ENCODE measurements around the gene CDH23. TPM values are rescaled to one million over a fixed set of nuclear protein-coding genes. Genes with fewer than 3 reads are reported as not detected.

CDH23 gene
- total and polyA plus RNA-seq, 2 of the 8 experiments (the other 6 are each of a cell fraction or from before 2014, with no cell fraction given) = 1.9 to 4.9 TPM

DNA sequence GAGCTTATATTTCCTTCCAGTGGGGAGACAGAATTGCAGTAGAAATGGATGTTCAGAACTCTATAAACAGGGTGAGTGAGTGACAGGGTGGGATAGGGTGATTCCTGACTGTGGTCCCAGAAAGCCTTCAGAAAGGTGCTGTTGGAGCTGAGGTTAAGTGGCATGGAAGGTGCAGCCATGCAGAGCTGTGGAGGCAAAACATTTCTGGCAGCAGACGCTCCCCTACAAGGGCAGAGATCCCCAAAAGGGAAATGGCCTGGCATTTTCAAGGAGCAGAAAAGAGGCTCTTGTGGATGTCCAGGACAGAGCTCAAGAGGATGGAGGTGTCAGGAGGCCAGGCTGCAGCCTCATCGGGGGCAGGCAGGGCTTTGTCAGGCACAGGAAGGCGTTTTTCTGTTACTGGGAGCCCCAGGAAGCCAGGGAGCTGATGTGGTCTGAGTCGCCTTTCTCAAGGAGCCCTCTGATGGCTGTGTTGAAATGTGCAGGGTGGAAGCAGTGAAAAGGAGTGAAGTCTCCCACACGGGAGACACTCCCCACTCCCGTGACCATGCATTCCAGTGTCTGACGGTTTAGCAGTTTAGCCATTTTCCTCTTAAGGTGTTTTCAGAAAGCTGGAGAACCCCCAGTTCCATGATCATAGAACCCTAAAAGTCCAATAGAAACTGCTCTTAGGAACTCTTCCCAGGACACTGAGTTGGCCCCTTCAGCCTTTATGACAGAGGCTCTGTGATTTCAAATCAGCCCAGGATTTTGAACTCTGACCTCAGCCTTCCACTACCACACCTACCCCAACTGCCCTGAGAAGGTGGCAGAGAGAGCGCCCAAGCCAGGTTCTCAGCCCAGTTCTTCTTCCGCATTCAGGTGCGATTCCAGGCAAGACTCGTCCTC, 226.6 kb downstream of the CDH23 start:
- H3K14ac ChIP-seq (ENCODE audit: insufficient read length) = no peak overlapping the region
- TF ChIP-seq CTBP2 (IDR thresholded peaks at IDR 0.05; ENCODE audit: borderline replicate concordance, insufficient read depth, insufficient read length, low read length) (no peak), NANOG (IDR thresholded peaks at IDR 0.05; ENCODE audit: insufficient read depth, low read depth, low read length, poor library complexity, severe bottlenecking) (no peak), JUN (IDR thresholded peaks at IDR 0.05; ENCODE audit: low read depth, low read length) (no peak), CTCF (IDR thresholded peaks at IDR 0.05; ENCODE audit: control extremely low read depth in 1 of 3, insufficient read depth in 1 of 3, low read depth in 1 of 3, low read length in 3 of 3) (peak in 2 of 3 experiments; percentile 6 to 46; a peak in 2 of 4 replicates), CREB1 (IDR thresholded peaks at IDR 0.05) (no peak), RAD21 (IDR thresholded peaks at IDR 0.05 in 1 of 2, conservative IDR thresholded peaks at IDR 0.05 in 1 of 2; ENCODE audit: low read depth in 2 of 2, low read length in 2 of 2) (peak; percentile 28 to 43; a peak in 3 of 4 replicates)

More for the DNA sequence above, 226.6 kb downstream of the CDH23 start:
- peak overlapping the region; percentile 7 for H3K4ac ChIP-seq (replicated peaks; ENCODE audit: insufficient read length, low read depth, low read length)
- peak overlapping the region; percentile 29 to 82; a peak in 3 of 4 replicates for H3K4me2 ChIP-seq (ENCODE audit: insufficient read depth in 1 of 2, low read depth in 2 of 2, low read length in 2 of 2)
- peak overlapping the region; percentile 5 for H4K5ac ChIP-seq (ENCODE audit: insufficient read length, low read depth, low read length)
- no peaks in the 10 kb centered on the region for H3K9me3 ChIP-seq (ENCODE audit: insufficient read depth in 2 of 2, low read depth in 1 of 2, low read length in 1 of 2)
- H3K36me3 ChIP-seq (ENCODE audit: control insufficient read depth in 2 of 4, insufficient read depth in 4 of 4, low read length in 3 of 4) = no peaks in the 10 kb centered on the region
- H3K18ac ChIP-seq (ENCODE audit: extremely low read depth, low read length) = peak overlapping the region; percentile 74
- H3K4me3 ChIP-seq (ENCODE audit: extremely low read depth in 1 of 4, insufficient read depth in 2 of 4, low read depth in 3 of 4, low read length in 4 of 4) = peak overlapping the region in 1 of 4 experiments; percentile 33; a peak in 1 of 8 replicates
- no peak overlapping the region for H3K27ac ChIP-seq (ENCODE audit: low read depth, low read length)
- peak overlapping the region; percentile 41 for H2BK120ac ChIP-seq (replicated peaks; ENCODE audit: low read depth, low read length)
- H3K56ac ChIP-seq (replicated peaks; ENCODE audit: insufficient read length, low read depth, low read length) = no peak overlapping the region
- H3K79me2 ChIP-seq (ENCODE audit: control insufficient read depth in 1 of 2, insufficient read depth in 2 of 2, low read length in 2 of 2) = no peaks in the 10 kb centered on the region
- H3K23ac ChIP-seq (ENCODE audit: insufficient read length) = no peak overlapping the region
- H2BK5ac ChIP-seq (ENCODE audit: low read depth, low read length) = peak overlapping the region; percentile 75; the same call in 1 of the 2 replicates
- H2BK15ac ChIP-seq (ENCODE audit: low read length) = 0 out of 2 replicates have a peak overlapping the region, but pooled peaks have one; percentile 51
- no peaks in the 10 kb centered on the region for H4K20me1 ChIP-seq (replicated peaks in 1 of 2; ENCODE audit: control insufficient read depth in 1 of 2, insufficient read depth in 2 of 2, low read length in 2 of 2)
- H3K27me3 ChIP-seq (replicated peaks in 1 of 4; ENCODE audit: control insufficient read depth in 3 of 4, extremely low read depth in 1 of 4, insufficient read depth in 3 of 4, low read length in 3 of 4) = no peaks in the 10 kb centered on the region
- H3K23me2 ChIP-seq (ENCODE audit: low read depth, low read length) = no peaks in the 10 kb centered on the region; the same call in 1 of the 2 replicates
- H2BK12ac ChIP-seq (ENCODE audit: low read depth, low read length) = peak overlapping the region; percentile 44
- H2AFZ ChIP-seq (ENCODE audit: low read length) = no peak overlapping the region
- no peak overlapping the region; a peak in 1 of 7 replicates for H3K9ac ChIP-seq (replicated peaks in 1 of 4; ENCODE audit: extremely low read depth in 1 of 4, low read depth in 3 of 4, low read length in 3 of 4)
- 0 out of 2 replicates have a peak overlapping the region, but pooled peaks have one; percentile 42 for H4K8ac ChIP-seq (ENCODE audit: extremely low read depth, insufficient read depth, low read length)
- H3K79me1 ChIP-seq (ENCODE audit: low read depth, low read length) = no peaks in the 10 kb centered on the region
- peaks cover 25 to 52% (median 35%) of the 10 kb centered on the region in 4 experiments for H3K4me1 ChIP-seq (replicated peaks in 1 of 4; ENCODE audit: control insufficient read depth in 3 of 4, insufficient read depth in 4 of 4, low read length in 3 of 4)
- DNase-seq (ENCODE audit: low read depth in 1 of 2, low spot score in 2 of 2) (no peak), FAIRE-seq (no peak)
- 0 out of 2 replicates have a peak overlapping the region, but pooled peaks have one; percentile 5 for H2AK5ac ChIP-seq (ENCODE audit: low read depth, low read length)
- ChIA-PET CTCF (ENCODE audit: partially characterized antibody) (interaction anchor here (0.6 to 16.1 kb wide), 25 partner anchors 10 to 309 kb away, joined by 3 to 169 read pairs (median 4); no protein-coding TSS in a partner anchor), POLR2A (ENCODE audit: partially characterized antibody) (interaction anchor here (0.7 to 1.6 kb wide), 6 partner anchors 9 to 287 kb away, joined by 3 to 7 read pairs (median 3); no protein-coding TSS in a partner anchor)
- WGBS, 2 experiments (ENCODE audit: extremely low coverage in 1 of 2, insufficient coverage in 1 of 2, insufficient read length in 1 of 2, insufficient replicate concordance in 2 of 2, low coverage in 1 of 2, low lambda C conversion rate in 2 of 2, missing lambda C conversion rate in 1 of 2) = 51% methylated on average over 11 of the region's 11 CpGs; no CpG with 5 or more reads in 1 of the 2 experiments
- H4K91ac ChIP-seq (replicated peaks; ENCODE audit: insufficient read length, low read length) = peak overlapping the region; percentile 25
- peak overlapping the region; percentile 54 for H2BK20ac ChIP-seq (ENCODE audit: low read length)
